IMR-90 (cell line): ENCODE data around the gene ADTRP. TPM values are rescaled to one million over a fixed set of nuclear protein-coding genes. Genes with fewer than 3 reads are reported as not detected.

Experiments
- ATAC-seq: fragments of 200-7000 bp; cut with Tn5 transposase; 2 replicates; pipeline ENCODE4 v1.9.1; 2020; ENCODE audit warnings: low read depth, mild to moderate bottlenecking, moderate library complexity
- BruUV-seq: library from RNA; stranded (reverse); fragments of 400-500 nt; replicated peaks from 2 replicates; lab custom pipeline; 2021; lab: Mats Ljungman, UMichigan
- CTCF ChIA-PET: fragments of 300-600 bp; formaldehyde crosslinking; extraction: SDS; loops from one replicate; lab custom pipeline; 2021; ENCODE audit warnings: antibody characterized with exemption; lab: Yijun Ruan, JAX
- POLR2A ChIA-PET: fragments of 300-600 bp; sonication (Branson Sonifier 250); formaldehyde crosslinking; loops from one replicate; lab custom pipeline; 2022; ENCODE audit warnings: antibody characterized with exemption; ENCODE audit not compliant: unreplicated experiment; lab: Charles Lee
- DNase-seq: peaks from one replicate; pipeline ENCODE4 v3.0.0; 2013
- H2AFZ ChIP-seq: replicated peaks from 2 replicates; pipeline ENCODE3; 2013; ENCODE audit warnings: low read length, mild to moderate bottlenecking; ENCODE audit not compliant: poor library complexity
- H2AK5ac ChIP-seq: 2 replicates; pipeline ENCODE4 v1.6.1; 2013; ENCODE audit warnings: low read depth, low read length, inconsistent platforms
- H2AK9ac ChIP-seq: replicated peaks from 2 replicates; pipeline ENCODE3; 2013; ENCODE audit warnings: mild to moderate bottlenecking, low read depth, low read length, moderate library complexity; ENCODE audit not compliant: poor library complexity
- H2BK120ac ChIP-seq: 2 replicates; pipeline ENCODE4 v1.6.1; 2013; ENCODE audit warnings: low read depth, low read length, inconsistent platforms
- H2BK15ac ChIP-seq: 3 replicates; pipeline ENCODE4 v1.6.1; 2013; ENCODE audit warnings: low read depth, low read length, inconsistent platforms
- H2BK20ac ChIP-seq: 2 replicates; pipeline ENCODE4 v1.6.1; 2013; ENCODE audit warnings: low read depth, mild to moderate bottlenecking, inconsistent platforms, low read length, moderate library complexity
- H2BK5ac ChIP-seq: 2 replicates; pipeline ENCODE4 v1.6.1; 2013; ENCODE audit warnings: mild to moderate bottlenecking, low read depth, low read length, inconsistent platforms; ENCODE audit not compliant: poor library complexity, severe bottlenecking
- H3K14ac ChIP-seq: replicated peaks from 2 replicates; pipeline ENCODE4 v1.6.1; 2013; ENCODE audit warnings: low read depth, low read length, inconsistent platforms
- H3K18ac ChIP-seq: 2 replicates; pipeline ENCODE4 v1.6.1; 2013; ENCODE audit warnings: low read depth, low read length, control low read depth
- H3K23ac ChIP-seq: 2 replicates; pipeline ENCODE4 v1.6.1; 2013; ENCODE audit warnings: low read depth, low read length, inconsistent platforms
- H3K27ac ChIP-seq: 2 replicates; pipeline ENCODE4 v1.5.1; 2013; ENCODE audit warnings: mild to moderate bottlenecking, control low read depth, low read length; ENCODE audit not compliant: insufficient read depth
- H3K27me3 ChIP-seq: 2 replicates; pipeline ENCODE4 v1.6.1; 2013; ENCODE audit warnings: low read length; ENCODE audit not compliant: control insufficient read depth, insufficient read depth
- H3K36me3 ChIP-seq: 2 replicates; pipeline ENCODE4 v1.6.1; 2013; ENCODE audit warnings: low read length, mixed read lengths; ENCODE audit not compliant: control insufficient read depth, insufficient read depth
- H3K4ac ChIP-seq: 2 replicates; pipeline ENCODE4 v1.6.1; 2013; ENCODE audit warnings: low read depth, low read length, inconsistent platforms
- H3K4me1 ChIP-seq: 2 replicates; pipeline ENCODE4 v1.6.1; 2013; ENCODE audit warnings: low read length, mixed read lengths; ENCODE audit not compliant: control insufficient read depth, insufficient read depth
- H3K4me2 ChIP-seq: 2 replicates; pipeline ENCODE4 v1.6.1; 2013; ENCODE audit warnings: low read depth, mild to moderate bottlenecking, control low read depth, low read length, moderate library complexity
- H3K4me3 ChIP-seq: 2 replicates; pipeline ENCODE4 v1.5.1; 2013; ENCODE audit warnings: low read depth, mild to moderate bottlenecking, control low read depth, low read length, moderate library complexity; ENCODE audit not compliant: insufficient read depth
- H3K56ac ChIP-seq: 2 replicates; pipeline ENCODE4 v1.6.1; 2013; ENCODE audit warnings: low read length, inconsistent platforms; ENCODE audit not compliant: insufficient read depth; ENCODE audit errors: extremely low read depth
- H3K79me1 ChIP-seq, 2 experiments: 2 replicates each; pipeline ENCODE4 v1.6.1; 2013; ENCODE audit warnings: low read length in 2 of 2, inconsistent platforms in 1 of 2, low read depth in 1 of 2
- H3K9ac ChIP-seq: 2 replicates; pipeline ENCODE4 v1.6.1; 2013; ENCODE audit warnings: low read depth, low read length, control low read depth
- H3K9me1 ChIP-seq: 2 replicates; pipeline ENCODE4 v1.6.1; 2013; ENCODE audit warnings: low read length, inconsistent platforms; ENCODE audit not compliant: insufficient read depth
- H3K9me3 ChIP-seq: 2 replicates; pipeline ENCODE4 v1.6.1; 2013; ENCODE audit warnings: low read length; ENCODE audit not compliant: control insufficient read depth, insufficient read depth
- H4K20me1 ChIP-seq: 2 replicates; pipeline ENCODE4 v1.6.1; 2013; ENCODE audit warnings: low read length, inconsistent platforms; ENCODE audit not compliant: insufficient read depth
- H4K5ac ChIP-seq: 2 replicates; pipeline ENCODE4 v1.6.1; 2013; ENCODE audit warnings: mild to moderate bottlenecking, low read depth, low read length, control low read depth
- H4K8ac ChIP-seq, 2 experiments: 2 replicates each; pipeline ENCODE4 v1.6.1; 2013; ENCODE audit warnings: low read depth in 2 of 2, low read length in 2 of 2, control low read depth in 1 of 2, inconsistent platforms in 1 of 2
- H4K91ac ChIP-seq: 2 replicates; pipeline ENCODE4 v1.6.1; 2013; ENCODE audit warnings: low read depth, low read length, inconsistent platforms; ENCODE audit not compliant: insufficient read depth
- BHLHE40 ChIP-seq: fragments of 150-350 bp; IDR thresholded peaks from 2 replicates; pipeline ENCODE4 v1.6.1; 2016; ENCODE audit warnings: mild to moderate bottlenecking, low read depth, low read length
- CEBPB ChIP-seq: IDR thresholded peaks from 2 replicates; pipeline ENCODE4 v1.6.1; 2012; ENCODE audit warnings: low read depth, low read length, improper control_type of control experiment
- CTCF ChIP-seq: conservative IDR thresholded peaks from 2 replicates; pipeline ENCODE4 v1.5.1; 2012; ENCODE audit warnings: mild to moderate bottlenecking, low read depth, low read length, improper control_type of control experiment
- ELK1 ChIP-seq: fragments of 150-350 bp; IDR thresholded peaks from 2 replicates; pipeline ENCODE4 v1.6.1; 2016; ENCODE audit warnings: low read depth, mild to moderate bottlenecking, low read length, moderate library complexity, borderline replicate concordance
- MAZ ChIP-seq: IDR thresholded peaks from 2 replicates; pipeline ENCODE4 v1.6.1; 2012; ENCODE audit warnings: low read depth, mild to moderate bottlenecking, low read length, improper control_type of control experiment, moderate library complexity, borderline replicate concordance
- WGBS, 2 experiments: methylation state at CpG; one replicate each; pipeline versions ENCODE4 v1.1.5 to v1.1.7; 2013; ENCODE audit warnings: missing lambda C conversion rate in 2 of 2; ENCODE audit not compliant: insufficient read length in 1 of 2; ENCODE audit errors: extremely low coverage in 2 of 2; 5-methylcytosine and 5-hydroxymethylcytosine counted together
- dilution Hi-C: fragments of 300-500 bp; cut with HindIII; formaldehyde crosslinking; loops from one replicate; pipeline ENCODE4 v1.14.3; 2018; ENCODE audit warnings: low sequenced_read_pairs; ENCODE audit not compliant: unreplicated experiment
- in situ Hi-C: fragments of 300-500 bp; cut with MboI; formaldehyde crosslinking; loops from 3 replicates; pipeline ENCODE4 v1.14.3; 2019; ENCODE audit warnings: low sequenced_read_pairs, inconsistent platforms, mixed read lengths
- intact Hi-C: fragments of 100-400 bp; cut with micrococcal nuclease; formaldehyde crosslinking; loops from 2 replicates; pipeline ENCODE4 v1.10.0; 2022
- polyA plus RNA-seq, 3 experiments: library from polyadenylated mRNA; depleted of rRNA; stranded (reverse); fragments of >200 nt; gene quantifications; 2 replicates each; pipeline ENCODE4 v1.2.3, GENCODE V29; 2012; ENCODE audit warnings: low replicate concordance in 1 of 3
- total RNA-seq: library from RNA; depleted of rRNA; stranded (reverse); fragments of >200 nt; gene quantifications from 2 replicates; pipeline ENCODE4 v1.2.3, GENCODE V29; 2012

ADTRP gene
- total and polyA plus RNA-seq, 2 of the 4 experiments (the other 2 are of a cell fraction), result 0.50 to 0.72 TPM

DNA sequence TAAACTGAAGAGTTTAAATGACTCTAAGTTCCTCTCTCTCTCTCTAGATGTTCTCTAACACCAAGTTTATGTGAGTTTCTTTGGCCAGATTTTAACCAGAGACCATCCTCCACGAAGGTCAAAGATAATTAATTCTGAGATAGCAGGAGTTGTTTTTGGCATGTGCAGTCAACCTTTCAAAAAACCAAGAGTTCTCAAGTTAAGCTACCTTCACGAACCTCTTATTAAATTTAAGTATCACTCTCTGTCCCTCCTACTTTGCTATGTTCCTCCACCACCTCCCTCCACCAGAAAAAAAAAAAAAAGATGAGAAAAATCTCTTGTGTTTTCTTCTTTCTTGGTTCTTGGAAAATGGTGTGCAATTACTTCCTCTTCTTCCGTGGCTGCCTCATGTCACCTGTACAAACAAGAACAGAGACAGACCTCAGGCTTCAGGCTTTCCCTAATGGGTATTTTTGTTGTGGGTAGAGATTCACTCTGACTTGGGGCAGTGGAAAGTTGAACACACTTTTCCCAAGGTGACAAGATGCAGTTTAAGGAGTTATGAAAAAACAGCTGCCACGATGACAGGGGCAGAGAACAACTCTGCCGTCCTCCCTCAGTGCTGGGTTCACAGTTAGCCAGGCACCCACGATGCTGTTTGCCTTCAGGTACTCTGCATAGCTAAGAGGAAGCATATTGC, 64.3 kb downstream of the ADTRP start:
- no peak overlapping the region for H3K56ac ChIP-seq
- no peak overlapping the region for H3K23ac ChIP-seq
- H2AFZ ChIP-seq, result no peak overlapping the region
- intact Hi-C loops, result loop anchor here (5.0 kb wide), 1 partner anchor 53 kb away; no protein-coding TSS in a partner anchor
- DNase-seq, result no peak
- 80% methylated on average over 2 of the region's 6 CpGs; no CpG with 5 or more reads in 1 of the 2 experiments for WGBS, 2 experiments
- peaks cover 28% of the 10 kb centered on the region for H3K4me1 ChIP-seq
- no peak overlapping the region for H3K27ac ChIP-seq
- H3K79me1 ChIP-seq, result peaks cover 0 to 4% of the 10 kb centered on the region in 2 experiments; a peak in 1 of 4 replicates
- no peaks in the 10 kb centered on the region for H3K36me3 ChIP-seq
- H3K9me1 ChIP-seq, result peaks cover 4% of the 10 kb centered on the region; the same call in 1 of the 2 replicates
- no peak overlapping the region for H3K9ac ChIP-seq
- no peak overlapping the region for H2BK120ac ChIP-seq
- TF ChIP-seq CTCF (no peak), BHLHE40 (no peak), MAZ (no peak), ELK1 (no peak), CEBPB (no peak)
- no peak overlapping the region for H3K4me3 ChIP-seq
- dilution Hi-C loops, result no loop called here
- H2BK15ac ChIP-seq, result no peak overlapping the region
- in situ Hi-C loops, result no loop called here
- H4K91ac ChIP-seq, result no peak overlapping the region
- H3K18ac ChIP-seq, result no peak overlapping the region
- no peak overlapping the region for H4K5ac ChIP-seq
- H2AK9ac ChIP-seq, result no peak overlapping the region
- CTCF ChIA-PET, result no interaction called here
- no peak overlapping the region for H3K4me2 ChIP-seq
- ATAC-seq, result no peak
- H3K4ac ChIP-seq, result peak overlapping the region; percentile 19; the same call in 1 of the 2 replicates
- POLR2A ChIA-PET, result no interaction called here
- no peak overlapping the region for H2BK5ac ChIP-seq
- H4K20me1 ChIP-seq, result no peaks in the 10 kb centered on the region
- H3K14ac ChIP-seq, result 0 out of 2 replicates have a peak overlapping the region, but pooled peaks have one; percentile 26
- H3K27me3 ChIP-seq, result no peaks in the 10 kb centered on the region
- no TSS peak for BruUV-seq
- H3K9me3 ChIP-seq, result no peaks in the 10 kb centered on the region
- no peak overlapping the region; the same call in 1 of the 2 replicates for H2AK5ac ChIP-seq
- no peak overlapping the region for H4K8ac ChIP-seq
- peak overlapping the region; percentile 21 for H2BK20ac ChIP-seq
